HFFc6 (cell line): ENCODE data around the gene STYXL1. TPM values are rescaled to one million over a fixed set of nuclear protein-coding genes. Genes with fewer than 3 reads are reported as not detected.

Experiments used
- DNase-seq: peaks from one replicate; pipeline ENCODE4 v3.0.0-alpha.2; 2018
- H3K27ac Mint-ChIP-seq: 2 replicates; pipeline ENCODE4 v1.8.0; 2020; ENCODE audit warnings: mild to moderate bottlenecking, mixed read lengths
- H3K27me3 Mint-ChIP-seq: 2 replicates; pipeline ENCODE4 v1.8.0; 2021; ENCODE audit warnings: mild to moderate bottlenecking, moderate library complexity, mixed read lengths; ENCODE audit not compliant: insufficient read depth
- H3K36me3 Mint-ChIP-seq: 2 replicates; pipeline ENCODE4 v1.8.0; 2021; ENCODE audit warnings: low read depth, mixed read lengths
- H3K4me1 Mint-ChIP-seq: 2 replicates; pipeline ENCODE4 v1.8.0; 2020; ENCODE audit warnings: low read depth, mixed read lengths
- H3K4me3 Mint-ChIP-seq: 2 replicates; pipeline ENCODE4 v1.8.0; 2020; ENCODE audit warnings: mild to moderate bottlenecking, moderate library complexity, mixed read lengths
- H3K9me3 Mint-ChIP-seq: 2 replicates; pipeline ENCODE4 v1.8.0; 2020; ENCODE audit warnings: mild to moderate bottlenecking, mixed read lengths
- total RNA-seq, 6 experiments: library from RNA; stranded (reverse); fragmentation: NEBNext Ultra II Directional; extraction: Animal tissue kit (Norgen Biotek cat#: 25700); gene quantifications; 2 replicates in 1 of 6; 3 replicates in 5 of 6; pipeline ENCODE4 v1.2.3, GENCODE V29; 2021
- TF ChIP-seq, protein P1 (sequence below): fragments of 200-600 bp; sonication (generic); IDR thresholded peaks from 2 replicates; pipeline ENCODE4 v1.5.0; 2021; ENCODE audit warnings: antibody characterized with exemption, mild to moderate bottlenecking

The STYXL1 gene
- total RNA-seq, 6 experiments from 2014 or later: 29.6 to 38.3 (median 32.0) TPM

DNA sequence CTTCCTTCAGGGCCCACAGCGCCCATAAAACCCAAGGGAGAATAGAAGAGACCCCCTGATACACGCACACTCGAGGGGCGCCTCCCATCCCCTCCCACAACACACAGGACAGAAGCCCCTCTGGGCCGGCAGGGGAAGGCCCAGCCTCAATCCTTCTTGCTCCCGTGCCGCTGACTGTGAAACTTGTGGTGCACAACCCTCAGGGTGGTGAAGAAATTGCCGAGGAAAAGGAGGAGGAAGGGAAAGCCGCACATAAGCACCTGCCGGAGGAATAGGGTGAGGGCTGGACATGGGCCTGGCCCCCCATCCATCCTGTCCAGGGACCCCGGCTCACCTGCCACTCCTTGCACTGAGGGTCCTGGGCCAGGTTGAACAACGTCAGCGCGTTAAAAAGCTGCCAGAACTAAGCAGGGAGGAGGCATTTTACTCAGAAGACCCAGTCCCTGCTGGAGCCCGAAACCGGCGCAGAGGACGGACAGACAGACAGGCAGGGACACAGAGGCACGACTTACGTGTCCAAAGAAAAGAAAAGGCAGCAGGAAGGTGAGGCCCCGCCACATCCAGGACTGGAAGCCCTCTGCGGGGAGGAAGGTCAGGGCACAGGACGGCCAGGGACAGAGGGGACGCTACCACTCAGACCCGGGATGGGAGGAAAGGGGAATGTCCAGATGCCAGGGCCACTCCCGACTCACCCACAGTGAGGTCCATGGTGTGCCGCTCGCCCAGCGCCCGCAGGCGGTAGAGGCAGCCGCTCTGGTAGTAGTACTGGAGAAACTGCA, 60.6 kb downstream of the STYXL1 start:
- DNase-seq: no peak
- H3K9me3 Mint-ChIP-seq: no peaks in the 10 kb centered on the region
- H3K4me1 Mint-ChIP-seq: no peaks in the 10 kb centered on the region; the same call in 1 of the 2 replicates
- peaks cover 10% of the 10 kb centered on the region for H3K27me3 Mint-ChIP-seq
- H3K36me3 Mint-ChIP-seq: no peaks in the 10 kb centered on the region
- TF ChIP-seq, protein P1, sequence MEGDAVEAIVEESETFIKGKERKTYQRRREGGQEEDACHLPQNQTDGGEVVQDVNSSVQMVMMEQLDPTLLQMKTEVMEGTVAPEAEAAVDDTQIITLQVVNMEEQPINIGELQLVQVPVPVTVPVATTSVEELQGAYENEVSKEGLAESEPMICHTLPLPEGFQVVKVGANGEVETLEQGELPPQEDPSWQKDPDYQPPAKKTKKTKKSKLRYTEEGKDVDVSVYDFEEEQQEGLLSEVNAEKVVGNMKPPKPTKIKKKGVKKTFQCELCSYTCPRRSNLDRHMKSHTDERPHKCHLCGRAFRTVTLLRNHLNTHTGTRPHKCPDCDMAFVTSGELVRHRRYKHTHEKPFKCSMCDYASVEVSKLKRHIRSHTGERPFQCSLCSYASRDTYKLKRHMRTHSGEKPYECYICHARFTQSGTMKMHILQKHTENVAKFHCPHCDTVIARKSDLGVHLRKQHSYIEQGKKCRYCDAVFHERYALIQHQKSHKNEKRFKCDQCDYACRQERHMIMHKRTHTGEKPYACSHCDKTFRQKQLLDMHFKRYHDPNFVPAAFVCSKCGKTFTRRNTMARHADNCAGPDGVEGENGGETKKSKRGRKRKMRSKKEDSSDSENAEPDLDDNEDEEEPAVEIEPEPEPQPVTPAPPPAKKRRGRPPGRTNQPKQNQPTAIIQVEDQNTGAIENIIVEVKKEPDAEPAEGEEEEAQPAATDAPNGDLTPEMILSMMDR: no peak
- H3K4me3 Mint-ChIP-seq: no peak overlapping the region
- no peak overlapping the region; the same call in 1 of the 2 replicates for H3K27ac Mint-ChIP-seq

DNA sequence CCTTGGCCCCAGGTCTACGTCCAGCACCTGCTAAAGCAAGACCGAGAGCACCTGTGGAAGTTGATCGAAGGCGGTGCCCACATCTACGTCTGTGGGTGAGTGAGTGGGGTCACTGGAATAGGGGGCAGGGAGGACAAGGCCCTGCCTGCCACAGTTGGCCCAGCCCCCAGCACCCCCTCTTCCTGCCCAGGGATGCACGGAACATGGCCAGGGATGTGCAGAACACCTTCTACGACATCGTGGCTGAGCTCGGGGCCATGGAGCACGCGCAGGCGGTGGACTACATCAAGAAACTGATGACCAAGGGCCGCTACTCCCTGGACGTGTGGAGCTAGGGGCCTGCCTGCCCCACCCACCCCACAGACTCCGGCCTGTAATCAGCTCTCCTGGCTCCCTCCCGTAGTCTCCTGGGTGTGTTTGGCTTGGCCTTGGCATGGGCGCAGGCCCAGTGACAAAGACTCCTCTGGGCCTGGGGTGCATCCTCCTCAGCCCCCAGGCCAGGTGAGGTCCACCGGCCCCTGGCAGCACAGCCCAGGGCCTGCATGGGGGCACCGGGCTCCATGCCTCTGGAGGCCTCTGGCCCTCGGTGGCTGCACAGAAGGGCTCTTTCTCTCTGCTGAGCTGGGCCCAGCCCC, 61.5 kb downstream of the STYXL1 start:
- no peak for DNase-seq
- H3K4me3 Mint-ChIP-seq: no peak overlapping the region
- no peak overlapping the region for H3K27ac Mint-ChIP-seq

GRCh38 chr7:75985518-75986146, 62.2 kb downstream of the STYXL1 start:
- DNase-seq: no peak
- Mint-ChIP-seq H3K4me3 (no peak overlapping the region), H3K9me3 (no peaks in the 10 kb centered on the region), H3K27ac (no peak overlapping the region), H3K4me1 (no peaks in the 10 kb centered on the region; the same call in 1 of the 2 replicates), H3K36me3 (peaks cover 4% of the 10 kb centered on the region; the same call in 1 of the 2 replicates), H3K27me3 (peaks cover 11% of the 10 kb centered on the region)
- TF ChIP-seq, protein P1: no peak

More for the DNA sequence above, 61.5 kb downstream of the STYXL1 start:
- peaks cover 4% of the 10 kb centered on the region; the same call in 1 of the 2 replicates for H3K36me3 Mint-ChIP-seq
- H3K9me3 Mint-ChIP-seq: no peaks in the 10 kb centered on the region
- TF ChIP-seq, protein P1: no peak
- H3K4me1 Mint-ChIP-seq: no peaks in the 10 kb centered on the region; the same call in 1 of the 2 replicates
- H3K27me3 Mint-ChIP-seq: peaks cover 13% of the 10 kb centered on the region

DNA sequence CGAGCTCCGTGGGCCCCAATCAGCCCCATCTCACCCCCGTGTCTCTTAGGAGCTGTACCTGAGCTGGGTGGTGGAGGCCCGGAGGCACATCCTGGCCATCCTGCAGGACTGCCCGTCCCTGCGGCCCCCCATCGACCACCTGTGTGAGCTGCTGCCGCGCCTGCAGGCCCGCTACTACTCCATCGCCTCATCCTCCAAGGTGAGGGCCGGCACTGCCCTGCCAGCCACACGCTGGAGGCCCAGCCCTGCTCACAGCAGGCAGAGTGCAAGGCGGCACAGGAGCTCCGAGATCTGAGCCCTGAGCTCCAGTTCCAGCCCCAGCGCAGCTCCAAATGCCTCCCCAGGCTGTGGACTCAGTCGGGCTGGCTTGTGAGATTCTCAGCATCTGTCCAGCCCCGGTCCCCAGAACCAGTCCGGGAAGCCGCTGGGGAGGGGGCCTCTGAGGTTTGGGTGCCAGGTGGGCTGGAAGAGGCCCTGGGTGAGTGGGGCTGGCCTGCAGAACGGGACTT, 62.7 kb downstream of the STYXL1 start:
- TF ChIP-seq, protein P1: no peak
- Mint-ChIP-seq H3K27ac (no peak overlapping the region), H3K9me3 (no peaks in the 10 kb centered on the region), H3K27me3 (peaks cover 14% of the 10 kb centered on the region), H3K36me3 (peaks cover 4% of the 10 kb centered on the region; the same call in 1 of the 2 replicates), H3K4me1 (no peaks in the 10 kb centered on the region; the same call in 1 of the 2 replicates), H3K4me3 (no peak overlapping the region)
- DNase-seq: no peak

GRCh38 chr7:75984130-75985008, 63.4 kb downstream of the STYXL1 start:
- no peaks in the 10 kb centered on the region; the same call in 1 of the 2 replicates for H3K4me1 Mint-ChIP-seq
- DNase-seq: no peak
- TF ChIP-seq, protein P1: no peak
- no peaks in the 10 kb centered on the region for H3K9me3 Mint-ChIP-seq
- peaks cover 4% of the 10 kb centered on the region; the same call in 1 of the 2 replicates for H3K36me3 Mint-ChIP-seq
- no peak overlapping the region for H3K4me3 Mint-ChIP-seq
- H3K27ac Mint-ChIP-seq: no peak overlapping the region
- H3K27me3 Mint-ChIP-seq: peaks cover 13% of the 10 kb centered on the region
